Endothelial cell (in vitro differentiated cells): ENCODE measurements around the gene CACNB4. TPM values are rescaled to one million over a fixed set of nuclear protein-coding genes. Genes with fewer than 3 reads are reported as not detected.

Experiments used
- DNase-seq: peaks from one replicate; pipeline ENCODE4 v3.0.0; 2021; ENCODE audit warnings: low spot score
- H3K27ac Mint-ChIP-seq: one replicate; pipeline ENCODE4 v1.8.0; 2021; ENCODE audit warnings: mixed read lengths, inconsistent platforms; ENCODE audit not compliant: unreplicated experiment
- H3K27me3 Mint-ChIP-seq: one replicate; pipeline ENCODE4 v1.8.0; 2021; ENCODE audit warnings: mild to moderate bottlenecking, moderate library complexity, mixed read lengths, inconsistent platforms; ENCODE audit not compliant: unreplicated experiment
- H3K36me3 Mint-ChIP-seq: one replicate; pipeline ENCODE4 v1.8.0; 2021; ENCODE audit warnings: mild to moderate bottlenecking, low read depth, mixed read lengths, inconsistent platforms; ENCODE audit not compliant: unreplicated experiment
- H3K4me1 Mint-ChIP-seq: one replicate; pipeline ENCODE4 v1.8.0; 2021; ENCODE audit warnings: mild to moderate bottlenecking, mixed read lengths, inconsistent platforms; ENCODE audit not compliant: unreplicated experiment
- H3K4me3 Mint-ChIP-seq: one replicate; pipeline ENCODE4 v1.8.0; 2021; ENCODE audit warnings: mild to moderate bottlenecking, mixed read lengths, inconsistent platforms; ENCODE audit not compliant: unreplicated experiment
- H3K9me3 Mint-ChIP-seq: one replicate; pipeline ENCODE4 v1.8.0; 2021; ENCODE audit warnings: mixed read lengths, inconsistent platforms; ENCODE audit not compliant: unreplicated experiment
- total RNA-seq: library from RNA; stranded (reverse); fragmentation: NEBNext Ultra II Directional; extraction: Animal tissue kit (Norgen Biotek cat#: 25700); gene quantifications from one replicate; pipeline ENCODE4 v1.2.1, GENCODE V29; 2021; ENCODE audit not compliant: unreplicated experiment
- TF ChIP-seq, protein P1 (sequence below): fragments of 200-600 bp; sonication (generic); IDR thresholded peaks from one replicate; pipeline ENCODE4 v1.5.0; 2021; ENCODE audit warnings: antibody characterized with exemption; ENCODE audit not compliant: unreplicated experiment

The CACNB4 gene
- total RNA-seq, 1 donor from 2014 or later = 1.5 TPM

DNA sequence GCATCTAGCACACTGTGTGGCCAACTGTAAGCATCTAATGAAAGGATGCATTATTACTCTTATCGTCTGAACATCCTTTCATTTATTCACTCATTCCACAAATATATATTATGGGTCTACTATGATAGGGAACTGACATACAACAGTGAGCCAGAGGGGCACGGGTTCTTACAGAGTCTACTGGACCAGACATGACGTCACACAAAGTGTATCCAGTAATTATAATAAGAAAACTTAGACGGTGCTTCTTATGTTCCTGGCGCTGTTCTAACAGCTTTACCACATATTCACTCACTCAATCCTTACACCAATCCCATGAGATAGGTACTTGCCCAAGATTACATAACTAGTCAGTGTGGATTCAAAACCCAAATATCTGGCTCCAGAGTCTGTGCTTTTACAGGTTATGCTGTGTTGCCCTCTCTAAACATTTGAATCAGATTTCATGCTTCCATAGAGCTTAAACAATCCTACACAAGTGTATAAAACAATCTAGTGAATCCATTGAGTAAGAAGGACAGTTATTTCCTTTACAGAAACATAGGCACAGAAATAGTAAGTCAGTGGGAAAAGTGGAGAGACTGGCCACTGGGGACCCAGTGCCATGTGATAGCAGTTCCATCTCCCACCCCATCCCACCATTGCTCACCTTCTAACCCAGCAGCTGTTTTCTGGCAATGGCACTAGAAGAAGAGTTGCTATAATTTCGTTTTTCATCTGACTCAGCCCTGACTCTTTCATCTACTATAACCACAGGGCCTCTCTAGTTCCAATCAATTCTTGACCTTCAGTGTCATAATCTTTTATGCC lies 246.4 kb downstream of the CACNB4 start:
- Mint-ChIP-seq H3K9me3 (no peaks in the 10 kb centered on the region), H3K4me1 (no peaks in the 10 kb centered on the region), H3K27ac (no peak overlapping the region), H3K36me3 (no peaks in the 10 kb centered on the region), H3K4me3 (no peak overlapping the region), H3K27me3 (no peaks in the 10 kb centered on the region)
- TF ChIP-seq, protein P1, sequence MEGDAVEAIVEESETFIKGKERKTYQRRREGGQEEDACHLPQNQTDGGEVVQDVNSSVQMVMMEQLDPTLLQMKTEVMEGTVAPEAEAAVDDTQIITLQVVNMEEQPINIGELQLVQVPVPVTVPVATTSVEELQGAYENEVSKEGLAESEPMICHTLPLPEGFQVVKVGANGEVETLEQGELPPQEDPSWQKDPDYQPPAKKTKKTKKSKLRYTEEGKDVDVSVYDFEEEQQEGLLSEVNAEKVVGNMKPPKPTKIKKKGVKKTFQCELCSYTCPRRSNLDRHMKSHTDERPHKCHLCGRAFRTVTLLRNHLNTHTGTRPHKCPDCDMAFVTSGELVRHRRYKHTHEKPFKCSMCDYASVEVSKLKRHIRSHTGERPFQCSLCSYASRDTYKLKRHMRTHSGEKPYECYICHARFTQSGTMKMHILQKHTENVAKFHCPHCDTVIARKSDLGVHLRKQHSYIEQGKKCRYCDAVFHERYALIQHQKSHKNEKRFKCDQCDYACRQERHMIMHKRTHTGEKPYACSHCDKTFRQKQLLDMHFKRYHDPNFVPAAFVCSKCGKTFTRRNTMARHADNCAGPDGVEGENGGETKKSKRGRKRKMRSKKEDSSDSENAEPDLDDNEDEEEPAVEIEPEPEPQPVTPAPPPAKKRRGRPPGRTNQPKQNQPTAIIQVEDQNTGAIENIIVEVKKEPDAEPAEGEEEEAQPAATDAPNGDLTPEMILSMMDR = no peak
- DNase-seq = no peak

DNA sequence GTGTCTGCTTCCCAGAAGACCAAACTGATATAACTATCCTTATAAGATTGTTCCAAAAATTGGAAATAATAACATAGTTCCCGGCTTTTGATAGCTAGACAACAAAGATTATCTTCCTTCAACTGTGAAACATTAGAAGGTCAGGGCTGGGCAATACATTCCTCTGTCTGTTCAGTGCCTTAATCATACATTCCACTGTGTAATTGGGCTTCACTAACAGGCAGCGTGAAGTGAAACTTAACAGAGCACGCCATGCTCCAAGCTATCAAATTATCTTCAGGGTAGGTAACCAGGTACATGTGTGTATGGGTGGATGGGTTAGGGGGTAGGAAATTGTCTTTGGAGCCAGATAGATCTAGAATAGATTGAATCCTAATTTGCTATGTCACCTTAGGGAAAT lies 247.1 kb downstream of the CACNB4 start:
- Mint-ChIP-seq H3K27ac (no peak overlapping the region), H3K4me3 (no peak overlapping the region), H3K9me3 (no peaks in the 10 kb centered on the region), H3K4me1 (no peaks in the 10 kb centered on the region), H3K36me3 (no peaks in the 10 kb centered on the region), H3K27me3 (no peaks in the 10 kb centered on the region)
- TF ChIP-seq, protein P1 = no peak
- no peak for DNase-seq

DNA sequence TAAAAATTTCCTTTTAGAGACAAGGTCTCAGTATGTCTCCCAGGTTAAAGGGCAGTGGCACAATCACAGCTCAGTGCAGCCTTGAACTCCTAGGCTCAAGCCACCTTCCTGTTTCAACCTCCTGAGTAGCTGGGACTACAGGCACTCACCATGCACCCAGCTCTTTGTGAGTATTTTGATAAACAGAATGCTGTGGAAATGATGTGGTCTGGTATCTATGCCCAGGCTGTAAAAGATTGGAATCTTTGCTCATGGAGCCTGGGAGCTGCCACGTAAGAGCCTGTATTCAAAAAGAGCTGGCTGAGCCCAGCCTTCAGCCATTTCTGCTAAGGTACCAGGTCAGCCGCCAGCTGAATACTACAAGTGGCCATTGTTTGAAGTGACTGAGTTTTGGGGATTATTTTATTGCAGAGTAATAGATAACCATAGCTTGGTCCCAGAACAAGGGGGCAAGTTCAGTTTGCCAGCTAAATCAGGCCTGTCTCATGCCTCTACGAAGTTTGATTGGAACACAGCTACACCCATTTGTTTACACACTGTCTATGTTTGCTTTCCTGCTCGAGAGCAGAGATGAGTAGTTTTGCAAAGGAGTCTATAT lies 249.3 kb downstream of the CACNB4 start:
- Mint-ChIP-seq H3K27me3 (peaks cover 1% of the 10 kb centered on the region), H3K27ac (no peak overlapping the region), H3K4me1 (peaks cover under 1% of the 10 kb centered on the region), H3K4me3 (no peak overlapping the region), H3K9me3 (no peaks in the 10 kb centered on the region), H3K36me3 (no peaks in the 10 kb centered on the region)
- no peak for DNase-seq
- TF ChIP-seq, protein P1 = no peak

DNA sequence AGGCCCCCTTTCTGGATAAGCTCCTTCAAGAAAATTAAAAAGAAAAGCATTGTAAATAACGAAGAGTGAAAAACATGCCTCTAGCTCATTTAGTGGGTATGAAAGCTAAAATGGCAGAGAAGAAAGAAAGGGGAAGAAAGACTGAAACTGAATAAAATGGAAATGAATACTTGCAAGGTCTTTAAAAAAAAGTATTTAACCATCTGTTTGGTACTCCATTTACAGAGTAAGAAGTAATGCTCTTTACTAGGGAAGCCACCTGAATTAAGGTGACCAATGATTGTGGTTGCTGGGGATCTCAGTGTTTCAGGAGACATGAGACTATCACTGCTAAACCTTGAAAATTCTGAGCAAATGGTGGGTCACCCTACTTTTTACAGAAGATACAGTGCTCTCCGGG lies 253.0 kb downstream of the CACNB4 start:
- H3K4me3 Mint-ChIP-seq = no peak overlapping the region
- peaks cover 22% of the 10 kb centered on the region for H3K4me1 Mint-ChIP-seq
- no peaks in the 10 kb centered on the region for H3K9me3 Mint-ChIP-seq
- H3K27ac Mint-ChIP-seq = no peak overlapping the region
- H3K36me3 Mint-ChIP-seq = no peaks in the 10 kb centered on the region
- H3K27me3 Mint-ChIP-seq = peaks cover 1% of the 10 kb centered on the region
- TF ChIP-seq, protein P1 = no peak
- no peak for DNase-seq

DNA sequence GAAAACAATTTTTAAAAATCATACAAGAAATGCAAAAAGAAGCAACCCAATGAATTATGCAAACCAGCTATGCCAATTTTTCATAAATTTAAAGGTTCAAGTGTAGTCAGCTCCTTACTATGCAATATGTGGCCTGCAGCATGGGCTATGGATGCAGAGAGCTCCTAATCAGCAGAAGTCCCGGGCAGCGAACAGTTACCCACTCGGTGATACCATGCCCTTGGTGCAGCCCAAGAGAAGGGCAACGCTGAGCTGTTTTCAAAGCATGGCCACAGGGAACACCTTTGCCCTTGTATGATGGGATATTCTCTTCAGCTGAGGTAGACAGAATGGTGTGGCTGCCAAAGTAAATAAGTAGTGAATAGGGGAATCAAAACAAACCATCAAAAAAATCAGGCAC lies 253.4 kb downstream of the CACNB4 start:
- no peak overlapping the region for H3K4me3 Mint-ChIP-seq
- peaks cover 1% of the 10 kb centered on the region for H3K27me3 Mint-ChIP-seq
- H3K4me1 Mint-ChIP-seq = peaks cover 22% of the 10 kb centered on the region
- no peaks in the 10 kb centered on the region for H3K36me3 Mint-ChIP-seq
- no peaks in the 10 kb centered on the region for H3K9me3 Mint-ChIP-seq
- no peak overlapping the region for H3K27ac Mint-ChIP-seq
- TF ChIP-seq, protein P1 = no peak
- DNase-seq = no peak
